Sigmoid colon (tissue), 7 donors: Measurements from ENCODE around the gene KYAT1. TPM values are rescaled to one million over a fixed set of nuclear protein-coding genes. Genes with fewer than 3 reads are reported as not detected.

Experiments
- DNase-seq: peaks from one replicate; pipeline ENCODE4 v3.0.0-alpha.2; 2019
- H3K27ac ChIP-seq, 4 donors: fragments of 200-600 bp; sonication (generic); one replicate each; pipeline ENCODE4 v1.5.1; 2016 to 2019; ENCODE audit warnings: mild to moderate bottlenecking in 1 of 4
- H3K27me3 ChIP-seq, 3 donors: fragments of 200-600 bp; sonication (generic); one replicate each; pipeline ENCODE4 v1.5.1; 2019; ENCODE audit warnings: mild to moderate bottlenecking in 1 of 3
- H3K36me3 ChIP-seq, 4 donors: fragments of 200-600 bp; sonication (generic); one replicate each; pipeline ENCODE4 v1.5.1; 2016 to 2019
- H3K4me1 ChIP-seq, 4 donors: fragments of 200-600 bp; sonication (generic); one replicate each; pipeline ENCODE4 v1.5.1; 2017 to 2019
- H3K4me3 ChIP-seq, 4 donors: fragments of 200-600 bp; sonication (generic); one replicate each; pipeline ENCODE4 v1.5.1; 2017 to 2019; ENCODE audit warnings: mild to moderate bottlenecking in 2 of 4, moderate library complexity in 1 of 4
- H3K9me3 ChIP-seq, 4 donors: fragments of 200-600 bp in 3 of 4; sonication (generic) in 3 of 4; one replicate each; pipeline versions ENCODE4 v1.5.1 to v1.6.1; 2013 to 2019
- CTCF ChIP-seq, 4 experiments: fragments of 450-650 bp in 3 of 4; fragments of 200-600 bp in 1 of 4; IDR thresholded peaks; one replicate each; pipeline ENCODE4 v1.5.1; 2016 to 2019; ENCODE audit warnings: antibody characterized with exemption in 4 of 4, mild to moderate bottlenecking in 3 of 4, moderate library complexity in 2 of 4
- EP300 ChIP-seq, 4 donors: sonication (generic); formaldehyde crosslinking; IDR thresholded peaks; one replicate each; pipeline ENCODE4 v1.6.1; 2017; ENCODE audit warnings: antibody characterized with exemption in 4 of 4
- POLR2A ChIP-seq, 2 donors: fragments of 450-650 bp; IDR thresholded peaks; one replicate each; pipeline ENCODE4 v1.6.1; 2016; ENCODE audit warnings: antibody characterized with exemption in 2 of 2, mild to moderate bottlenecking in 2 of 2, moderate library complexity in 2 of 2
- POLR2AphosphoS5 ChIP-seq, 4 donors: sonication (generic); formaldehyde crosslinking; IDR thresholded peaks; one replicate each; pipeline ENCODE4 v1.6.1; 2017; ENCODE audit warnings: antibody characterized with exemption in 4 of 4
- WGBS, 2 donors: extraction: QIAGEN DNeasy Blood & Tissue Kit; methylation state at CpG; one replicate each; pipeline ENCODE4 v1.1.7; 2013; 5-methylcytosine and 5-hydroxymethylcytosine counted together
- intact Hi-C: fragments of 100-400 bp; cut with DNase I; formaldehyde crosslinking; loops from one replicate; pipeline ENCODE4 v1.15.1; 2023
- polyA plus RNA-seq, 3 donors: library from polyadenylated mRNA; stranded (reverse); fragments of 200-250 nt; gene quantifications; one replicate each; pipeline ENCODE4 v1.2.3, GENCODE V29; 2013
- total RNA-seq, 4 donors: library from RNA; depleted of rRNA; stranded (reverse); fragments of >200 nt; gene quantifications; one replicate each; pipeline ENCODE4 v1.1.0, GENCODE V29; 2016
- donor health status: healthy with polysubstance abuse.
- donor health status: Bipolar disorder and iron deficiency.
- donor health status: healthy.

KYAT1 gene
- total and polyA plus RNA-seq, 7 donors: 0.60 to 8.0 (median 4.5) TPM

GRCh38 chr9:128898845-128899565 is 17.3 kb upstream of the KYAT1 start:
- Histone ChIP-seq H3K27me3 (no peaks in the 10 kb centered on the region), H3K4me3 (no peak overlapping the region), H3K4me1 (peaks cover 0 to 32% (median 28%) of the 10 kb centered on the region in 4 donors), H3K36me3 (peaks cover 5 to 71% (median 16%) of the 10 kb centered on the region in 4 donors), H3K9me3 (no peaks in the 10 kb centered on the region), H3K27ac (peak overlapping the region; percentile 13 to 51 (median 30))
- no peak for DNase-seq
- TF ChIP-seq POLR2A (IDR thresholded peaks at IDR 0.05) (no peak), POLR2AphosphoS5 (IDR thresholded peaks at IDR 0.05) (no peak), CTCF (IDR thresholded peaks at IDR 0.05) (no peak), EP300 (IDR thresholded peaks at IDR 0.05) (no peak)
- WGBS, 2 donors: 81 to 89% methylated on average over 18 of the region's 18 CpGs
- intact Hi-C loops: no loop called here

- 66 to 67% methylated on average over 5 of the region's 5 CpGs for WGBS, 2 donors
- Histone ChIP-seq H3K27ac (peak overlapping the region in 3 of 4 donors; percentile 13 to 37 (median 24)), H3K9me3 (no peaks in the 10 kb centered on the region), H3K36me3 (peaks cover 5 to 77% (median 18%) of the 10 kb centered on the region in 4 donors), H3K27me3 (no peaks in the 10 kb centered on the region), H3K4me3 (no peak overlapping the region), H3K4me1 (peaks cover 0 to 36% (median 33%) of the 10 kb centered on the region in 4 donors)
- no peak for DNase-seq
- intact Hi-C loops: no loop called here
- TF ChIP-seq EP300 (IDR thresholded peaks at IDR 0.05) (no peak), POLR2A (IDR thresholded peaks at IDR 0.05) (no peak), POLR2AphosphoS5 (IDR thresholded peaks at IDR 0.05) (no peak), CTCF (IDR thresholded peaks at IDR 0.05) (no peak)
Observed at GRCh38 chr9:128898382-128898781, 16.6 kb upstream of the KYAT1 start.

GRCh38 chr9:128895556-128895955 is 13.8 kb upstream of the KYAT1 start:
- no peaks in the 10 kb centered on the region for H3K27me3 ChIP-seq
- peaks cover 6 to 61% (median 17%) of the 10 kb centered on the region in 4 donors for H3K36me3 ChIP-seq
- H3K4me1 ChIP-seq: peaks cover 0 to 53% (median 50%) of the 10 kb centered on the region in 4 donors
- intact Hi-C loops: no loop called here
- no peak for DNase-seq
- H3K9me3 ChIP-seq: no peaks in the 10 kb centered on the region
- H3K4me3 ChIP-seq: no peak overlapping the region
- 81 to 88% methylated on average over 4 of the region's 4 CpGs for WGBS, 2 donors
- H3K27ac ChIP-seq: peak overlapping the region in 2 of 4 donors; percentile 43 to 99
- TF ChIP-seq CTCF (IDR thresholded peaks at IDR 0.05) (no peak), POLR2AphosphoS5 (IDR thresholded peaks at IDR 0.05) (no peak)

- Histone ChIP-seq H3K36me3 (peaks cover 6 to 65% (median 19%) of the 10 kb centered on the region in 4 donors), H3K27ac (peak overlapping the region in 2 of 4 donors; percentile 43 to 99), H3K4me1 (peaks cover 0 to 54% (median 52%) of the 10 kb centered on the region in 4 donors), H3K4me3 (no peak overlapping the region), H3K9me3 (no peaks in the 10 kb centered on the region), H3K27me3 (no peaks in the 10 kb centered on the region)
- intact Hi-C loops: no loop called here
- 72 to 76% methylated on average over 2 of the region's 2 CpGs for WGBS, 2 donors
- TF ChIP-seq POLR2A (IDR thresholded peaks at IDR 0.05) (no peak), EP300 (IDR thresholded peaks at IDR 0.05) (no peak), CTCF (IDR thresholded peaks at IDR 0.05) (no peak), POLR2AphosphoS5 (IDR thresholded peaks at IDR 0.05) (no peak)
- DNase-seq: no peak
Observed at GRCh38 chr9:128894764-128895163, 13.0 kb upstream of the KYAT1 start.
